ENCODE results near the gene CLUH.
"Not testable (repeated sequence)": the region's sequence is repeated elsewhere in the genome, so short reads cannot be mapped to it uniquely, and the experiment has no call there.

CLUH gene

GRCh38 chr17:2701996-2702741 lies 9.4 kb downstream of the CLUH start:
- DNase-seq (ENCODE audit: low read depth): no peak
- no peak overlapping the region for H3K4me3 ChIP-seq (ENCODE audit: low read length)
- TF ChIP-seq CTCF (conservative IDR thresholded peaks at IDR 0.05; ENCODE audit: low read depth, low read length): no peak

- H3K4me3 ChIP-seq (ENCODE audit: low read length): no peak overlapping the region
These were observed 10.2 kb downstream of the CLUH start for GRCh38 chr17:2701161-2701995.

GRCh38 chr17:2700491-2701141 lies 10.9 kb downstream of the CLUH start:
- no peak for DNase-seq (ENCODE audit: low read depth)
- H3K4me3 ChIP-seq (ENCODE audit: low read length): no peak overlapping the region
- no peak for TF ChIP-seq CTCF (conservative IDR thresholded peaks at IDR 0.05; ENCODE audit: low read depth, low read length)

More at GRCh38 chr17:2701161-2701995, 10.2 kb downstream of the CLUH start:
- TF ChIP-seq CTCF (conservative IDR thresholded peaks at IDR 0.05; ENCODE audit: low read depth, low read length): no peak
- DNase-seq (ENCODE audit: low read depth): no peak

- no peak overlapping the region for H3K4me3 ChIP-seq (ENCODE audit: low read length)
- DNase-seq (ENCODE audit: low read depth): no peak
- no peak for TF ChIP-seq CTCF (conservative IDR thresholded peaks at IDR 0.05; ENCODE audit: low read depth, low read length)
These were observed 11.5 kb downstream of the CLUH start for GRCh38 chr17:2700030-2700490.

- DNase-seq (ENCODE audit: low read depth); H3K4me3 ChIP-seq (ENCODE audit: low read length): not testable (repeated sequence)
These were observed 12.3 kb downstream of the CLUH start for GRCh38 chr17:2699216-2699805.

GRCh38 chr17:2697611-2698162 lies 13.9 kb downstream of the CLUH start:
- DNase-seq (ENCODE audit: low read depth): no peak
- no peak for TF ChIP-seq CTCF (conservative IDR thresholded peaks at IDR 0.05; ENCODE audit: low read depth, low read length)
- H3K4me3 ChIP-seq (ENCODE audit: low read length): no peak overlapping the region

Data from retinal pigment epithelial cell (primary cell).